HG03354 (cell line): Measurements from ENCODE around the gene DPPA5.
A peak's percentile ranks its signal among the peaks of the same experiment; 100 is the strongest.
"Not testable (repeated sequence)": the region's sequence is repeated elsewhere in the genome, so short reads cannot be mapped to it uniquely, and the experiment has no call there.

Source experiments
- ATAC-seq: cut with Tn5 transposase; IDR thresholded peaks from one replicate; pipeline ENCODE4 v1.9.1; 2021; ENCODE audit warnings: mild to moderate bottlenecking; ENCODE audit not compliant: unreplicated experiment, poor library complexity, severe bottlenecking

The DPPA5 gene, protein sequence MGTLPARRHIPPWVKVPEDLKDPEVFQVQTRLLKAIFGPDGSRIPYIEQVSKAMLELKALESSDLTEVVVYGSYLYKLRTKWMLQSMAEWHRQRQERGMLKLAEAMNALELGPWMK

GRCh38 chr6:73353636-73354593, at the start of gene DPPA5:
Gene DPPA5, minus strand, starts transcription at chr6:73354276. Its CDS starts 51 bp downstream, at chr6:73354225.
- no peak for ATAC-seq

DNA sequence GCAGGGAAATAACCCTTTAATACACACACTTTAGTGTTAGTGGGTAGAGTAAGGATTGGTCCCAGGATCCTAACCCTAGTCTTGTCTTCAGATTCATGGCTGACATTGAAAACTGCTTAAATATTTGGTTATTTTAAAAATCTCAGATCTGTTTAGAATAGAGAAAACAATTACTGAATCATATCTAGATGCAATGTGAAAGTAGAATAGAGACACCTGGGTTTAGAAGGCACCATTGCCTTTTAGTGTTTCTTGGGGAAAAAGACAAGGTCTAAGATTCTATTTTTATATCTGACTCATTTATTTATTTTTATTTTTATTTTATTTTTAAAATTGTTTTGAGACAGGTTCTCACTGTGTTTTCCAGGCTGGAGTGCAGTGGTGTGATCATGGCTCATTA, 46.6 kb upstream of the DPPA5 start:
- no peak for ATAC-seq

GRCh38 chr6:73395875-73396274, 41.8 kb upstream of the DPPA5 start:
- no peak for ATAC-seq

- ATAC-seq: peak; percentile 79
These were observed 40.7 kb upstream of the DPPA5 start, which contains the start of gene DDX43 for GRCh38 chr6:73394577-73395354. Gene DDX43, plus strand, starts transcription at chr6:73394828. Its CDS starts 78 bp downstream, at chr6:73394906.

DNA sequence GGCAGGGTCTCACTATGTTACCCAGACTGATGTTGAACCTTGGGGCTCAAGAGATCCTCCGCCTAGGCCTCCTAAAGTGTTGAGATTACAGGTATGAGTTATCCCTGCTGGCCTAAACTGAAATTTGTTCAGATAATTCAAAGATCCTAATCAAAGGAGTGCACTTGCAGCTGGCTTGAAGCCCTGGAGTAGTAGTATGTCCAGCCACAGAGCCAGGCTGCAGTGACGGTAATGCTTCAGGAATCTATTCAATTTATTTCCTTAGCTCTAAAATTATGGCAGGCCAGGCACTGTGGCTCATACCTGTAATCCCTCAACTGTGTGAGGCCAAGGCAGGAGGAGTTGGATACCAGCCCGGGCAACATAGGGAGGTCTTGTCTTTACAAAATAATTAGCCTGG, 39.2 kb upstream of the DPPA5 start:
- no peak for ATAC-seq

GRCh38 chr6:73392188-73392587, 38.1 kb upstream of the DPPA5 start:
- ATAC-seq: not testable (repeated sequence)

DNA sequence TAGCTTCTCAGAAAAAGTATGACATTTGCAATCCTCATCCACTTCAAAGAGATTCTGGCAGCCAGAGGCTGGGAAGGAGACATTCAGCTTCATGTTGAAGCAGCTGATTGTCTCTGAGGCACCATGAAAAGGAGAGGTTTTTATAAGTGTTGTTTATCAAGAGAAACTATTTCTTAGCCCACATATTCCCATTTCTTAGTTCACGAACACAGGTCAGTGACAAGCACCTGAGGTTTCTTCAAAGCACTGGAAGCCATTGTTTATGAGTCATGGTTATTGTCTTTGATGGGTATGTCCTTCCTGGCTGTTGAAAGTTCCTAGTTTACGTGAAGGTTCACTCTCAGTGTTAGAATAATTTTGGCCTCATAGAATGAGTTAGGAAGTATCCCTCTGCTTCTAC, 37.6 kb upstream of the DPPA5 start:
- no peak for ATAC-seq

DNA sequence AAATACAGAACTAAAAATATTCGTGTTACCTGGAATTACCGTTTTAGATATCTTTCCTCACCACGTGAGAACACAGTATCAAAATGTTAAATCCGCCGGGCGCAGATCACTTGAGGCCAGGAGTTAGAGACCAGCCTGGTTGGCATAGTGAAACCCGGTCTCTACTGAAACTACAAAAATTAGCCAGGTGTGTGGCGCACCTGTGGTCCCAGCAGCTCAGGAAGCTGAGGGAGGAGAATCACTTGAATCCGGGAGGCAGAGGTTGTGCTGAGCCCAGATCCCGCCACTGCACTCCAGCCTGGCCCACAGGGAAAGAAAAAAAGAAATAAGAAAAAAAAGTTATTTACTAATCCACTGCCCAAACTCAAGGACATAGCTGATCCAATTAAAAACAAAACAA, 35.8 kb upstream of the DPPA5 start:
- ATAC-seq: no peak

DNA sequence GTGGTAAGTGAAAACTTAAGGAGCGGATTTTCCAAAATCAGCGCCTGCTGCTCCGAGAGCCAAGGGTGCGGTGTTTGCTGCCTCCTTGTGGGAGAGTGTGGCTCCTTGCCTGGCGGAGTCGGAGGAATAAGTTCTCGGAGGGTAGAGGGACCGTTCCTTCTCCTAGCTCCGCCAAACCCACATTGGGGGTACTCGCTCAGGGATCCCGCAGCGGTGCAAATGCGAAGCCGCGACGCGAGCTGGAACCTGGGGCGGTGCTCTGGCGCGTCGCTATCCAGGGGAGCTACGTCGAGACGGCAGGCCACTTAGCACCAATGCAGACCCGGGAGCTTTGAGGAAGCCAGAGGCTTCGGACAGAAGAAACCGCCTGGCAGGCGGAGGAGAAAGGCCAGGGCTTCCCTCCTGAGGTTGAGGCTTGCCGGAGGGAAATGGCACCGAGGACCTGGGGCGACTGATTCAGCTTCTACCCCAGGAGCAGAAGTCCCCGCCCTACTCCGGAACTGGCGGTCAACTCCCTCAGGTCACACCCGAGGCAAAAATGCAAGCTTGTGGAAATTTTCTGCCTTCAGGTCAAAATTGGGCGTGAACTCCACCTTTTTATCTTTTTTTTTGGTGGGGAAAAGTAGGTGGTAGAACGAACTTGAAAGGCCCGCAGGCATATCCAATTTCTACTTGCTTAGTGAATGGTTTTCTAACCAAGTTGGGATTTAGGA, 34.9 kb upstream of the DPPA5 start:
- ATAC-seq: peak; percentile 77

DNA sequence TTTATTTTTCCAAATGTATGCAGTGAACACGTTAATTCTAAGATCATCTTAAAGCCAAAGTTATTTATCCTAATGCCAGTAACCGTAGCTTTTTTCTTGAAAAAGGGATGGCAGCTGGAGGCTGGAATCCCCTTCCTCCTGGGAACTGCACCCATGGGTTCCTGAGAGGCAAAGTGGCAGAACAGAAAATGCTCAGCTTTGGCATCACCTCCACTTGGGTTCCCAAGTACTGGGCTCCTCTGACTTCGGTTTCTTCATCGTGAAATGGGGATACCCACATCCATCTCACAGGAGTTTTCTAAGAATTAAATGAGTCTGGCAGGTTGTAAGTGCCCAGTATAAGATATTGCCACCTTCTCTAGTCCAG, 34.3 kb upstream of the DPPA5 start:
- ATAC-seq: peak; percentile 27

DNA sequence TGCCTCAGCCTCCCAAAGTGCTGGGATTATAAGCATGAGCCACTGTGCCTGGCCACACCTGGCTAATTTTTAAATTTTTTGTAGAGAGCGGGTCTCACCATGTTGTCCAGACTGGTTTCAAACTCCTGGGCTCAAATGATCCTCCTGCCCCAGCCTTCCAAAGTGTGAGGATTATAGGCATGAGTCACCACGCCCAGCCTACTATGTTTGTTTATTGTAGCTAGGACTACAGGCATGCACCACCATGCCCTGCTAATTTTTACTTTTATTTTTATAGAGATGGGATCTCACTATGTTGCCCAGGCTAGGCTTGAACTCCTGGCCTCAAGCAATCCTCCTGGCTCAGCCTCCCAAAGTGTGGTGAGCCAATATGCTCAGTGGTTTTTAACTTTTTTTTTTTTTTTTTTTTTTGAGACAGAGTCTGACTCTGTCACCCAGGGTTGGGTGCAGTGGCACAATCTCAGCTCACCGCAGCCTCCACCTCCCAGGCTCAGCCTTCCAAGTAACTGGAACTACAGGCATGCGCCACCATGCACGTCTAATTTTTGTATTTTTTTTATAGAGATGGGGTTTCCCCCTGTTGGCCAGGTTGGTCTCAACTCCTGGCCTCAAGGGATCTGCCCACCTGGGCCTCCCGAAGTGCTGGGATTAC, 28.5 kb upstream of the DPPA5 start:
- ATAC-seq: no peak

GRCh38 chr6:73381531-73381930, 27.5 kb upstream of the DPPA5 start:
- not testable (repeated sequence) for ATAC-seq

DNA sequence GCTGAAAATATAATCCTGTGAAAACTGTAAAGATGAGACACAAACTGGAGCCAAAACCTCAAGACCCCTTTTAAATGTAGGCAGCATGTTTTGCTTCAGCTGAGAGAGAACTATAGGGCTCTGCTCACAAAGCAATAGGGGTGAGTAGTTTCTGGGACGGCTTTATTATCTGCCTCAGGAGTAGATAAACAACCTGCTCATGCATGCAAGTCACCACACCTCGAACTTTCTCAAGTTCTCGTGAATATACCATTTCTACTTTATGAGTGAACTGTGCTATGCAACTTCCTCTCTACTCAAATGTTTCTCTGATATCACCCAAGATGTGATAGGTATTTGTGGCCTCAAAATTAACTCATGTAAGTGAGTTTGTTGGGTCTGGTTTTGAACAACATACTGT, 23.1 kb upstream of the DPPA5 start:
- no peak for ATAC-seq

DNA sequence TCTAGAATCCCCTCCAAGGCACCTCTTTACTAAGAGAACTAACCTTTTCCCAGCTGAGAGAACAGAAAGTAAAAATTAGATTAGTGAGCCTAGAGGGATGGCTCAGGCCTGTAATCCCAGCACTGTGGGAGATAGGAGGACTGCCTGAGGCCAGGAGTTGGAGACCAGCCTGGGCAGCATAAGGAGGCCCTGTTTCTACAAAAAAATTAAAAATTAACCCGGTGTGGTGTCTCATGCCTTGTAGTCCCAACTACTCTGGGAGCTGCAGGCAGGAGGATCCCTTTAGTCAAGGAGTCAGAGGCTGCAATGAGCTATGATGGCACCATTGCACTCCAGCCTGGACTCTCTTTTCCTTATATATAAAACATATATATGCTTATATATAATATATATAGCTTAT, 21.1 kb upstream of the DPPA5 start:
- no peak for ATAC-seq

DNA sequence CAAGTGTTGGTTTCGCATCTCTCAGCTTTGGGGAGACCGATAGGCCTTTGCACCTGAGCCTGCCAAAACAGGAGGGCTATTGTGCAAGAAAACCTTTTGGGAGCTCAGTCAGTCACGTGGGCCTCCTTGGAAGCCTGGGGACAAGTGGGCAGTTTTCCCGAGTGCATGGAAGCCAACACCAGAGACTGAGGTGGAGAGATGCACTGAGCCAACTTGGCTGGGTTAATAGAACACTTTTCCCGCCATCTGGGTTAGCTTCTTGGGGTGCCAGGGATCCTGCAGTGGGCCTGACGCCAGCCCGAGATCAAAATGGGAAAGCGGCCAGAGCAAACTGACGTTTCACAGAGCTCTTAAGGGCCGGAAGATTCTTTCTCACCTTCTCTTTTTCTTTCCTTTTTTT, 18.4 kb upstream of the DPPA5 start:
- ATAC-seq: no peak

DNA sequence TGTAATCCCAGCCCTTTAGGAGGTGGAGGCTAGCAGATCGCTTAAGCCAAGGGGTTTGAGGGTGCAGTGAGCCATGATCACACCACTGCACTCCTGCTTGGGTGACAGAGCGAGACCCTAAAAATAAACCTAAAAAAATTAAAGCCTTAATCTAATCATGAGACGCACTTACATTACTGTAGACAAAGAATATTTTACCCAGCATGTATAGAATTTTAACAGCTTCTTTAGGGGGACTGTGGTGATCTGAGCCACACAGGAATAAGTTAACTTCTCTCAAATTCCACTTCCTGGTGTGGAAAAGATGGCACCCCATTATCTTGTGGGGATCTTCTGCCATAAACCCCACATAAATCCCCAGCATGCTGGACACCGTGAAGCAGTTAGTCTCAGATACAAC, 17.9 kb upstream of the DPPA5 start:
- ATAC-seq: no peak

DNA sequence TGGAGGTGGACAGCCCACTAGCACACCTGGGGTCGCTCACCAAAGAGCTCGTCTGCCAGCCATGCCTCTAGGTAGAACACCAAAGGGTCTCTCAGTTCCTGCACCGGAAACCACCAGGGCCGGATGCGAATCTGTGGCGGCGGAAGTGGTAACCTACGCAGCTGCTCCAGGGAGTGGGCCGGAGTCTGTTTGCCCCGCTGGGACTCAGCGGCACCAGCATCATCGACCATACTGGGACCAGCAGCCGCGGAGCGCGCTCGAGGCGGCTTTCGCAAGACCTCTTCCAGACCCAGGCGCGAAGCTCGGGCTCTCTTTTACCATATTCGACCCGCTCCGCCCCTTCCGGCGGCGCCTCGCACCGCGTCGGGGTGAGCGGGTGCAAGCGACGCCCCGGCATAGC, 15.5 kb upstream of the DPPA5 start, which contains the start of gene OOEP:
TSS of gene OOEP (minus strand) at position 335 of the 400 bp plus-strand sequence. CDS start at position 230, 105 bp downstream.
- ATAC-seq: no peak

- no peak for ATAC-seq
These were observed 15.1 kb upstream of the DPPA5 start for GRCh38 chr6:73369157-73369556.

DNA sequence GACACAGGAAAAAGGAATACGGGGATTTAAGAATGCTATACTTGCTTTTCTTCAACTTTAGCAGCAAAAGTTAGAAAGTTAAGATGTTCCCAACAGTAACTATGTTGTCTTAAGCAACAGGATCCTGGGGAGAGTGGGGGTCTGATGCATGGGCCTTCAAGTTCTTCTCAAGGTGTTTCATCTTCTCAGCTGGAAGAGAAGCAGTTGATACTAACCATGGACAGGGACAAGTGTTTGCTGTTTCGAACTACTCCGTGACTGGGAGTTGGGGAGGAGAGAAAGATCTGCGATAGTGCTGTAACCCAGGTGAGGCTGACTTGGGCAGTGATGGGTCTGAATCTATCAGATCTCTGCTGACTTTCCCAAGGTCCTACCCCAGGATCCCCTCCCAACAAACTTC, 14.6 kb upstream of the DPPA5 start:
- no peak for ATAC-seq
